GM18519 (cell line): ENCODE data around the gene KCNE4.

Source experiments
- ATAC-seq: cut with Tn5 transposase; IDR thresholded peaks from one replicate; pipeline ENCODE4 v1.9.1; 2021; ENCODE audit warnings: mild to moderate bottlenecking, moderate library complexity; ENCODE audit not compliant: unreplicated experiment, low FRiP score

KCNE4 gene, protein sequence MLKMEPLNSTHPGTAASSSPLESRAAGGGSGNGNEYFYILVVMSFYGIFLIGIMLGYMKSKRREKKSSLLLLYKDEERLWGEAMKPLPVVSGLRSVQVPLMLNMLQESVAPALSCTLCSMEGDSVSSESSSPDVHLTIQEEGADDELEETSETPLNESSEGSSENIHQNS

DNA sequence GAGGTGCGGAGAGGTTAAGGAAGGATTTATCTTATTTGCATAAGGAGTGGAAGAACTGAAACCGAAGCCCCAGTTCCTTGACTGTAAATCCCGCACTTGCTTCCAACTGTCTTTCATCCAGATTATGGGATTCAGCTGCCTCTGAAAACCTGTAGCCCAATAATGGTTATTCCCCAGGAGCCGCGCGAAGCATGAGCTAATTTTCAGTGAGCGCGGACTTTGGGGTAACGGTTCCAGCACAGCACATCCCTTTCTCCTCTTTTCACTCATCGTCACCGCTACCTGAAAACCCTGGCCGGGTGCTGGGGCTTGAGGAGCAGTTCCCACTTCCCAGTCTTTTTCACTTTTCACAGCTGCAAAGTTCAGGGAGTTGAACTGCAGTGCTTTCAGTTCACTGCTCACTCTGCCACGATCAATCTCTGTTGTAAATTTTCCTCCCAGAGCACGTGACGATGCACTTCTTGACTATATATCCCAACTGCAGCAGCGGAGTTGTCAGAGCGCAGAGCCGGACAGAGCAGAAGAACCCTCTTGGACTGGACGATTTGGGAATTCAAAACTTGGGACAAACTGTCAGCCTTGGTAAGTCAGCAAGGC lies at the start of gene KCNE4:
TSS of gene KCNE4 (plus strand) at position 498 of the 597 bp plus-strand sequence. CDS start 641 bp downstream, outside the sequence.
- ATAC-seq, result no peak

DNA sequence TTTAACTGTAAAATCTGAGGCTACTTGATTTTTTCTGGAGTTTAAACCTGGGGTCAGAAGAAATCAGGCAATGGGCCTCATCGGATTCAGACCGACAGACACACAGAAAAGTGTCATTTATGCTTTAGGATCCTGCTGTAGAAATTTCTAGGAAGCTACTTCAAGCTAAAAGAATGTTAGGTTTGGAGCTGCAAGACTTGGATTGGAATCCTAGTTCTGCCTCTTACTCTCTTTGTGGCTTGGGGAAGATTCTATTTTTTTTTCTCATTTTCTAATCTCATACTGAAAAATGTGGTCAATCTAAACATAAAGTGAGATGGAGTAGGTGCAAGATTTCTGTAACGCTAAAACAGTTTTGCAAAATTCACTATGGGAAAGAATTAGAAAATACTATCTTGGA lies 48.8 kb upstream of the KCNE4 start:
- no peak for ATAC-seq

- no peak for ATAC-seq
Measured at GRCh38 chr2:223005496-223005895, 46.5 kb upstream of the KCNE4 start.

- ATAC-seq, result no peak
Measured at GRCh38 chr2:223007531-223007930, 44.5 kb upstream of the KCNE4 start.

DNA sequence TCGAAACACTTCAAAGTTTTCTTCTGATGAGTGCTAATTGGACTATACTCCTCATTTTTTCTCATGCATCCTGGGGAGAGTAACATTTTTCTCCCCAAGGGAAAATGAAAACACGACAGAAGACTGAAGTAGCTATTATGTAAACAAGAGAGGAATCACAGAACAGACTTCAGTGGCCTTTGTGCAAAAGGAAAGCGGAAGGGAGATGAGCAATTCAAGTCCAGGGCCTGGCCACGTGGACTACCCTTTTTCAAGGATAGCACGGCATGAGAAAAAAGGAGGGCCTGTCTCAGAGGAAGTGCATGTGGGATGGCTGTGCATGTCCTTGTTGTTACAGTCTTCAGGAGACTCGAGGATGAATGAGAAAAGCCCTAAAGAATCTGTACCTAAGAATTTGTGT lies 43.8 kb upstream of the KCNE4 start:
- no peak for ATAC-seq

GRCh38 chr2:223008956-223009355 lies 43.0 kb upstream of the KCNE4 start:
- ATAC-seq, result no peak

- ATAC-seq, result no peak
Measured at GRCh38 chr2:223010641-223011040, 41.3 kb upstream of the KCNE4 start.

DNA sequence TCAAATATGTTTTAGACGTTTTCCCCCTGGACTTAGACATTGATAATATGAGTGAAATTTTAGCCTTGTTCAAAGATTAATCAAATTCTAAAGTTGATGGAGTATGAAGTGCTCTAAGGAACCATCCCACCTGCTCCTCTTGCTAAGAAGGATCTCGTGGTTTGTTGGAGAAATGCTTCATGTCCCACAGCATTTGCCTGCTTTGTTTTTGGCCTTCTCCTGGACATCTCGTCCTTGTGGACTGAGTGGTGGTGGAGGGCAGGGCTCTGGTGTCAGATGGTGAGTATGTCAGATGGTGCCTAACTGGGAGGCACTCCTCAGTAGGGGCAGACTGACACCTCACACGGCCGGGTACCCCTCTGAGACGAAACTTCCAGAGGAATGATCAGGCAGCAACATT lies 39.7 kb upstream of the KCNE4 start:
- ATAC-seq, result no peak

GRCh38 chr2:223019390-223019930 lies 32.5 kb upstream of the KCNE4 start:
- no peak for ATAC-seq

- ATAC-seq, result peak; percentile 68
Measured at GRCh38 chr2:223019987-223020717, 31.8 kb upstream of the KCNE4 start.

GRCh38 chr2:223020971-223021675 lies 30.9 kb upstream of the KCNE4 start:
- no peak for ATAC-seq

GRCh38 chr2:223026357-223027110 lies 25.5 kb upstream of the KCNE4 start:
- ATAC-seq, result no peak

DNA sequence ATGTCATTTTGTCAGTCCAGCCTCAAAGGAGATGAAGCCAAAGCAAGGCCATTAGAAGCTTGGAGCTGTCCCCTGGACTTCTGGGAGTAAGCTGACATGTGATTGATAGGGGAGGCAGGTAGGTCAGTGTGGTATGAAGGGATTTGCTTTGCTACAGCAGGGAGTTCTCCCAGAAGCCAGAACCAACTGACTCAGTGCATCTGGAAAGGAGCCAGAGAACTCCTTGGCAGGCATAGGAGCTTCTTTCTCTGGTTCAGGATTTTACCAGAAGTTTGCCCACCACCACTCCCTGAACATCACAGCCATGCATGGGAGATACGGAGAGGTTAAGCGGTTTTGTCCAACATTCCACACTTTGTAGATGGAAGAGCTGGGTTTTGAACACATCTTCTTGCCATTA lies 24.5 kb upstream of the KCNE4 start:
- no peak for ATAC-seq

DNA sequence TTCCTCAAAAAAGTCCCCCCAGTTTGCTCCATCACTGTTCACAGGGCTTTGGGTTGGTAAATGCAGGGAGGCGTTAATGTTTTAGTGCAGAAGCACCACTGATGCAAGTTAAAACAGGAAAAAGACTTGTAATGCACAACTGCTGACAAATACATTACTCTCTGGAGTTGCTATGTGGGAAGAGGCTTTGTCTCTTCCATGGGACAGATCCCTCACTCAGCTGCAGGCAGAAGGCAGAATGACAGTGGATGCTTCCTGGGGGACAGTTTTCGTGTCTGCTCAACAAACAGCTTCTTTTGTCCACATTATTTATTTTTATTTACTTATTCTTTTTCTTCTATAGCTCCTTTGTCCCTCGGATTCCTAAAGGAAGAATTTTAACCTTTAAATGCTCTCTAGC lies 22.7 kb upstream of the KCNE4 start:
- no peak for ATAC-seq

DNA sequence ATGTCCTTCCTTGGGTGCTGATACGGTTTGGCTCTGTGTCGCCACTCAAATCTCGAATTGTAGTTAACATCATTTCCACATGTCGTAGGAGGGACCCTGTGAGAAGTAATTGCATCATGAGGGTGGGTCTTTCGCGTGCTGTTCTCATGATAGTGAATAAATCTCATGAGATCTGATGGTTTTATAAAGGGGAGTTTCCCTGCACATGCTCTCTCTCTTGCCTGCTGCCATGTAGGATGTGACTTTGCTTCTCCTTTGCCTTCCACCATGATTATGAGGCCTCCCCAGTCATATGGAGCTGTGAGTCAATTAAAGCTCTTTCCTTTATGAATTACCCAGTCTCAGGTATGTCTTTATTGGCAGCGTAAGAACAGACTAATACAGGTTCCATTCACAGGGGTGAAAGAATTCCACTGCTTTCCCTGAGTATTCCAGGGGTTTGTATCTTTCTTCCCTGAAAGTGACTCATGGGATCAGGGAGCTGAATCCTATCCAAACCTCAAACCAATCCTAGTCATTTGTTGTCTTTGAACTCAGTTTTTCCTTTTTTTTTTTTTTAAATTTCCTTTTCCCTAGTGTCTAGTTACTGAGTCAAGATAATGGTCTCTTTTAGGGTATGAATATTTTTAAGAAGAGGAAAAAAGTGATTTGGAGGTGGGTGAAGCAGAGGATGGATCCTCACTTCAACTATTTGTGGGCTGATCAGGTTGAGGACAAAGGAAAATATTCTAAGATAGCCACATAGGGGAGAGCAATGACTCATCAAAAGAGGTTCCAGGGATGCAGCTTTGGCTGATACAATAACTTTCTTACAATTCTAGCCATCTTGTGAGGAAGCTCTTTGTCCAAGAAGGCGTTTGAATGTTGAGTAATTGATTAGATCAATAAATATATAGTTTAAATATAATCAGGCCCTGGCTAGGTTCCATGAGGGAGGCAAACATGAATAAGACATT lies 19.5 kb upstream of the KCNE4 start:
- no peak for ATAC-seq

GRCh38 chr2:223034221-223034975 lies 17.6 kb upstream of the KCNE4 start:
- ATAC-seq, result no peak

- ATAC-seq, result no peak
Measured at GRCh38 chr2:223036790-223037444, 15.1 kb upstream of the KCNE4 start.

DNA sequence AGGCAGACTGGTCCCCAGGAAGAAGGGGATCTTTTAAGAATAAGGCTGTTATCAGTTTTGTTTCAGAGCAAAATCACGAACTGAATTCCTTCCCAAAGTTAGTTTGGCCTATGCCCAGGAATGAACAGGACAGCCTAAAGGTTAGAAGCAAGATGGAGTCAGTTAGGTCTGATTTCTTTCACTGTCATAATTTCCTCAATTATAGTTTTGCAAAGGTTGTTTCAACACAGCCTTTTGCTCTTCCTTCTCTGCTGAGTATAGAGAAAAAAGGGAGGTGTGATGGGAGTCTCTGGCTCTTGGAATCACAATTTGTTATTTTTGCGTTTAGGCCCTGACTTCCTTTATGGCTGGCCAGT lies 14.6 kb upstream of the KCNE4 start:
- no peak for ATAC-seq
